SK-N-SH treated with all-trans-retinoic acid at 6 μM for 48 hours (cell line): ENCODE data around the gene CASP10.

Source experiments
- ATAC-seq: fragments of 200-7000 bp; cut with Tn5 transposase; 3 replicates; pipeline ENCODE4 v1.9.1; 2020; ENCODE audit warnings: mild to moderate bottlenecking, moderate library complexity
- ARNTL ChIP-seq: fragments of 450-650 bp; formaldehyde crosslinking; IDR thresholded peaks from 2 replicates; pipeline ENCODE4 v1.5.0; 2020; ENCODE audit warnings: low read depth, mild to moderate bottlenecking, moderate library complexity, borderline replicate concordance
- BACH2 ChIP-seq: fragments of 250-450 bp; sonication (Bioruptor Pico); IDR thresholded peaks from 2 replicates; pipeline ENCODE4 v1.9.0; 2021; ENCODE audit warnings: mild to moderate bottlenecking, borderline replicate concordance
- CREB5 ChIP-seq: fragments of 250-450 bp; sonication (Bioruptor Pico); IDR thresholded peaks from 2 replicates; pipeline ENCODE4 v1.5.1; 2020; ENCODE audit warnings: low read depth, mild to moderate bottlenecking, moderate library complexity
- ESRRG ChIP-seq: fragments of 250-450 bp; sonication (Bioruptor Pico); IDR thresholded peaks from 2 replicates; pipeline ENCODE4 v1.6.1; 2021; ENCODE audit warnings: mild to moderate bottlenecking
- GLIS3 ChIP-seq: fragments of 250-450 bp; sonication (Bioruptor Pico); IDR thresholded peaks from 2 replicates; pipeline ENCODE4 v1.5.0; 2020; ENCODE audit warnings: mild to moderate bottlenecking, moderate library complexity
- ISL1 ChIP-seq: fragments of 250-450 bp; sonication (Bioruptor Pico); IDR thresholded peaks from 2 replicates; pipeline ENCODE4 v2.1.2; 2022; ENCODE audit warnings: mild to moderate bottlenecking, moderate library complexity
- OSR1 ChIP-seq: fragments of 250-450 bp; sonication (Bioruptor Pico); IDR thresholded peaks from 2 replicates; pipeline ENCODE4 v1.8.0; 2022; ENCODE audit warnings: moderate library complexity, mild to moderate bottlenecking, inconsistent platforms
- POU6F1 ChIP-seq: fragments of 250-450 bp; sonication (Bioruptor Pico); IDR thresholded peaks from 2 replicates; pipeline ENCODE4 v1.8.0; 2021; ENCODE audit warnings: low read depth, mild to moderate bottlenecking, moderate library complexity, borderline replicate concordance
- RARB ChIP-seq: fragments of 250-450 bp; sonication (Bioruptor Pico); IDR thresholded peaks from 2 replicates; pipeline ENCODE4 v1.8.0; 2021; ENCODE audit warnings: mild to moderate bottlenecking, moderate library complexity
- SNAI2 ChIP-seq: fragments of 250-450 bp; sonication (Bioruptor Pico); IDR thresholded peaks from 2 replicates; pipeline ENCODE4 v1.5.0; 2020; ENCODE audit warnings: mild to moderate bottlenecking, moderate library complexity
- ZFP3 ChIP-seq: fragments of 250-450 bp; sonication (Bioruptor Pico); IDR thresholded peaks from 2 replicates; pipeline ENCODE4 v1.5.0; 2020; ENCODE audit warnings: mild to moderate bottlenecking, moderate library complexity
- ZFP30 ChIP-seq: fragments of 450-650 bp; formaldehyde crosslinking; IDR thresholded peaks from 2 replicates; pipeline ENCODE4 v1.5.0; 2022; ENCODE audit warnings: mild to moderate bottlenecking, moderate library complexity
- ZNF565 ChIP-seq: fragments of 450-650 bp; formaldehyde crosslinking; conservative IDR thresholded peaks from 2 replicates; pipeline ENCODE4 v1.5.0; 2020; ENCODE audit warnings: low read depth, mild to moderate bottlenecking, moderate library complexity
- TF ChIP-seq, protein P1 (sequence below): fragments of 250-450 bp; sonication (Bioruptor Pico); IDR thresholded peaks from 2 replicates; pipeline ENCODE4 v1.5.1; 2021; ENCODE audit warnings: mild to moderate bottlenecking, moderate library complexity
- TF ChIP-seq, protein P2 (sequence below): fragments of 250-450 bp; sonication (Bioruptor Pico); IDR thresholded peaks from 2 replicates; pipeline ENCODE4 v1.8.0; 2020; ENCODE audit warnings: mild to moderate bottlenecking, moderate library complexity, borderline replicate concordance
- TF ChIP-seq, protein P3 (sequence below): fragments of 250-450 bp; sonication (Bioruptor Pico); IDR thresholded peaks from 2 replicates; pipeline ENCODE4 v1.5.0; 2020; ENCODE audit warnings: mild to moderate bottlenecking, moderate library complexity

Gene CASP10

DNA sequence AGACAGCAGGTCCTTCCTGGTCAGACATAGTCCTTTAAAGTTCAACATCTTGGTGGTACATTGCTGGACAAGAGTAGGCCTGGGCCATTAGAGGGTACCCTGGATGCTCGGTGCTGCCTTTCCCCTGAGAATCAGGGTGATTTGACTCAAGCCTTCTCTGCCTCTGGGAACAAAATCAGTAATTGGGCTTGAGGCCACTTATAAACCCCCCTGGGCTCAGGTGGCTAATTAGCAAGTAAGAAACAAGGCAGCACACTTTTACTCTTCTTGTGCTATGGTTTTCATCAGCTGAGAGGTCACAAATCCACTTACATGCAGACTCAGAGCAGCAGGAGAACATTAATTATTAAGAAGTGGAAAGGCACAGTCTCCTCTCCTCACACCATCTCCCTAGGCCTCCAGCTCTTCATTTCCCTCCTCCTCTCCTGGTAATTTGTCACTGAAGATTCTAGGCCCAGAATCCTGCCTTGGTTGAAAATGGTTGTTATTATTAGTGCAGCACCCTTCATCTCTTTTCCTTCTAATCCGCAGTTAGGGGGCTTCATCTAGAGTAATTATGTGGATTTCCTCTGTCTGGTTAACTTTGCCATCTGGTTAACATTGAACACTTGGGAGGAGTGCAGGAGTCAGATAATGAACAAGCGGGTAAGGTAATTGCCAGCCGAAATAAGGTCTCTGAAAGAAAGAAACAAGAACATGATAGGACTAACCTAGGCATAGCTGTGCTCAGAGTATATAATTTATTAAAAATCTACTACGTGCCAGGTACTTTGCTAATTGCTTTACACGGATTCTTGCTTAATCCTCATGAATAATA, 29.7 kb upstream of the CASP10 start:
- ATAC-seq = no peak
- TF ChIP-seq CREB5 (CRISPR knock-in tag) (no peak), GLIS3 (no peak), SNAI2 (no peak), ISL1 (CRISPR knock-in tag) (no peak), BACH2 (CRISPR knock-in tag) (no peak), ARNTL (CRISPR knock-in tag) (no peak)
- TF ChIP-seq, protein P1, sequence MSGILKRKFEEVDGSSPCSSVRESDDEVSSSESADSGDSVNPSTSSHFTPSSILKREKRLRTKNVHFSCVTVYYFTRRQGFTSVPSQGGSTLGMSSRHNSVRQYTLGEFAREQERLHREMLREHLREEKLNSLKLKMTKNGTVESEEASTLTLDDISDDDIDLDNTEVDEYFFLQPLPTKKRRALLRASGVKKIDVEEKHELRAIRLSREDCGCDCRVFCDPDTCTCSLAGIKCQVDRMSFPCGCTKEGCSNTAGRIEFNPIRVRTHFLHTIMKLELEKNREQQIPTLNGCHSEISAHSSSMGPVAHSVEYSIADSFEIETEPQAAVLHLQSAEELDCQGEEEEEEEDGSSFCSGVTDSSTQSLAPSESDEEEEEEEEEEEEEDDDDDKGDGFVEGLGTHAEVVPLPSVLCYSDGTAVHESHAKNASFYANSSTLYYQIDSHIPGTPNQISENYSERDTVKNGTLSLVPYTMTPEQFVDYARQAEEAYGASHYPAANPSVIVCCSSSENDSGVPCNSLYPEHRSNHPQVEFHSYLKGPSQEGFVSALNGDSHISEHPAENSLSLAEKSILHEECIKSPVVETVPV = no peak

DNA sequence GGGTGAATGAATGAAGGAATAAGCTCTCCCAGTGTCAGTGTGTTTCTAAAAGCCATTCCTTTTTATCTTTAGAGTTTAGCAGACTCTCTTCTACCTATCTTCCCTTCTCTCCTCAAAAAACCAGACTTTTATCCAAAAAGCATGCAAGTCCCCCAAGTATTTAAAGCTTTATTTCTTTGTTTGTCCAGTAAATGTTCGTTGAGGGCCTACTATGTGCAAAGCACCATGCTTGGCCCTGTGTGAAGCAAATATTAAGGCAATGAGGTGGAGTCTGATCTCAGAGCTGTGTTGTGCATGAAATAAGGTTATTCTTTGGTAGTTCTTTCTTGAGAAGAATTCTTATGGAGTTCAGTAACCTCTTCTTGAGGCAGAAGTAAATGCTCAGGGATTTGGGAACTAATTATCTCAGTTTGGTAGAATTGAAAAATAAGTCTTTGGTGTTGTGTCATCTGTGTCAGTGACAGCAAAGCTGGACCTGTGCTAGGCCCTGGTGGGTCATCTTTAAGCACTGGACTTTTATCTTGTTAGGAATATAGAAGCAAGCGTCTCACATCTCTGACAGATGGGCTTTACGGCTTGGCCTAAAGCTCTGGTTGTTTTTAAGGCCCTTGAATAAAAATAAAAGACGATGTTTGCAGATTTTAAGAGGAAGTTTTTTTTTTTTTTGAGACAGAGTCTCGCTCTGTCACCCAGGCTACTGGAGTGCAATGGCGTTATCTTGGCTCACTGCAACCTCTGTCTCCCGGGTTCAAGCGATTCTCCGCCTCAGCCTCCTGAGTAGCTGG, 28.1 kb upstream of the CASP10 start:
- TF ChIP-seq, protein P1 = no peak
- no peak for TF ChIP-seq ARNTL (CRISPR knock-in tag)
- TF ChIP-seq SNAI2 = no peak
- no peak for TF ChIP-seq CREB5 (CRISPR knock-in tag)
- ATAC-seq = no peak

DNA sequence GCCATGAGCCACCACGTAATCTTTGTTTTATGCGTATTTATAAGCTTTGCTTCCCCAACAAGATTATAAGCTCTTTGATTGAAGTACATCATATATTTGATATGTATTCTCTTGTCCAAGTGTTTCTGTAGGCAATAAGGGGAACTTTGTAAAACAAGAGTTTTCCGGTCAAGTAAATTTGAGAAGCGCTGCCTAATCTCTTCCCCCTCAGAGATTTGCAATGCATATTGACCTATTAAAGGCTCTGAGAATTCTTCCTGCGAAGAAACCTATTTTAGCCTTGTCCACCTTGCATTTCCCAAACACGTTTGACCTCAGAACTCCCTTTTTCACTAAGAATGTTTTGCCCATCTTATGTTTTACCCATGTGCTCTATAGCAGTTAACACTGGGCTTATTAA, 26.9 kb upstream of the CASP10 start:
- no peak for TF ChIP-seq ZFP3 (CRISPR knock-in tag)
- TF ChIP-seq ZFP30 (CRISPR knock-in tag) = no peak
- TF ChIP-seq, protein P2, sequence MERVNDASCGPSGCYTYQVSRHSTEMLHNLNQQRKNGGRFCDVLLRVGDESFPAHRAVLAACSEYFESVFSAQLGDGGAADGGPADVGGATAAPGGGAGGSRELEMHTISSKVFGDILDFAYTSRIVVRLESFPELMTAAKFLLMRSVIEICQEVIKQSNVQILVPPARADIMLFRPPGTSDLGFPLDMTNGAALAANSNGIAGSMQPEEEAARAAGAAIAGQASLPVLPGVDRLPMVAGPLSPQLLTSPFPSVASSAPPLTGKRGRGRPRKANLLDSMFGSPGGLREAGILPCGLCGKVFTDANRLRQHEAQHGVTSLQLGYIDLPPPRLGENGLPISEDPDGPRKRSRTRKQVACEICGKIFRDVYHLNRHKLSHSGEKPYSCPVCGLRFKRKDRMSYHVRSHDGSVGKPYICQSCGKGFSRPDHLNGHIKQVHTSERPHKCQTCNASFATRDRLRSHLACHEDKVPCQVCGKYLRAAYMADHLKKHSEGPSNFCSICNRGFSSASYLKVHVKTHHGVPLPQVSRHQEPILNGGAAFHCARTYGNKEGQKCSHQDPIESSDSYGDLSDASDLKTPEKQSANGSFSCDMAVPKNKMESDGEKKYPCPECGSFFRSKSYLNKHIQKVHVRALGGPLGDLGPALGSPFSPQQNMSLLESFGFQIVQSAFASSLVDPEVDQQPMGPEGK (CRISPR knock-in tag) = no peak
- TF ChIP-seq, protein P3, sequence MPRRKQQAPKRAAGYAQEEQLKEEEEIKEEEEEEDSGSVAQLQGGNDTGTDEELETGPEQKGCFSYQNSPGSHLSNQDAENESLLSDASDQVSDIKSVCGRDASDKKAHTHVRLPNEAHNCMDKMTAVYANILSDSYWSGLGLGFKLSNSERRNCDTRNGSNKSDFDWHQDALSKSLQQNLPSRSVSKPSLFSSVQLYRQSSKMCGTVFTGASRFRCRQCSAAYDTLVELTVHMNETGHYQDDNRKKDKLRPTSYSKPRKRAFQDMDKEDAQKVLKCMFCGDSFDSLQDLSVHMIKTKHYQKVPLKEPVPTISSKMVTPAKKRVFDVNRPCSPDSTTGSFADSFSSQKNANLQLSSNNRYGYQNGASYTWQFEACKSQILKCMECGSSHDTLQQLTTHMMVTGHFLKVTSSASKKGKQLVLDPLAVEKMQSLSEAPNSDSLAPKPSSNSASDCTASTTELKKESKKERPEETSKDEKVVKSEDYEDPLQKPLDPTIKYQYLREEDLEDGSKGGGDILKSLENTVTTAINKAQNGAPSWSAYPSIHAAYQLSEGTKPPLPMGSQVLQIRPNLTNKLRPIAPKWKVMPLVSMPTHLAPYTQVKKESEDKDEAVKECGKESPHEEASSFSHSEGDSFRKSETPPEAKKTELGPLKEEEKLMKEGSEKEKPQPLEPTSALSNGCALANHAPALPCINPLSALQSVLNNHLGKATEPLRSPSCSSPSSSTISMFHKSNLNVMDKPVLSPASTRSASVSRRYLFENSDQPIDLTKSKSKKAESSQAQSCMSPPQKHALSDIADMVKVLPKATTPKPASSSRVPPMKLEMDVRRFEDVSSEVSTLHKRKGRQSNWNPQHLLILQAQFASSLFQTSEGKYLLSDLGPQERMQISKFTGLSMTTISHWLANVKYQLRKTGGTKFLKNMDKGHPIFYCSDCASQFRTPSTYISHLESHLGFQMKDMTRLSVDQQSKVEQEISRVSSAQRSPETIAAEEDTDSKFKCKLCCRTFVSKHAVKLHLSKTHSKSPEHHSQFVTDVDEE = no peak
- TF ChIP-seq ZNF565 (CRISPR knock-in tag) = no peak
- no peak for TF ChIP-seq POU6F1
- no peak for TF ChIP-seq SNAI2
- TF ChIP-seq RARB = no peak
- TF ChIP-seq CREB5 (CRISPR knock-in tag) = no peak
- no peak for TF ChIP-seq ESRRG (CRISPR knock-in tag)
- no peak for TF ChIP-seq OSR1 (CRISPR knock-in tag)
- TF ChIP-seq ARNTL (CRISPR knock-in tag) = no peak
- no peak for ATAC-seq
